HTERT RPE-1 (cell line): ENCODE data around the gene ARFGEF3.
"Not testable (repeated sequence)": the region's sequence is repeated elsewhere in the genome, so short reads cannot be mapped to it uniquely, and the experiment has no call there.

Source experiments
- in situ Hi-C: fragments of 300-500 bp; cut with MboI; formaldehyde crosslinking; loops from 4 replicates; pipeline ENCODE4 v1.14.3; 2020; ENCODE audit warnings: low sequenced_read_pairs

Gene ARFGEF3, protein sequence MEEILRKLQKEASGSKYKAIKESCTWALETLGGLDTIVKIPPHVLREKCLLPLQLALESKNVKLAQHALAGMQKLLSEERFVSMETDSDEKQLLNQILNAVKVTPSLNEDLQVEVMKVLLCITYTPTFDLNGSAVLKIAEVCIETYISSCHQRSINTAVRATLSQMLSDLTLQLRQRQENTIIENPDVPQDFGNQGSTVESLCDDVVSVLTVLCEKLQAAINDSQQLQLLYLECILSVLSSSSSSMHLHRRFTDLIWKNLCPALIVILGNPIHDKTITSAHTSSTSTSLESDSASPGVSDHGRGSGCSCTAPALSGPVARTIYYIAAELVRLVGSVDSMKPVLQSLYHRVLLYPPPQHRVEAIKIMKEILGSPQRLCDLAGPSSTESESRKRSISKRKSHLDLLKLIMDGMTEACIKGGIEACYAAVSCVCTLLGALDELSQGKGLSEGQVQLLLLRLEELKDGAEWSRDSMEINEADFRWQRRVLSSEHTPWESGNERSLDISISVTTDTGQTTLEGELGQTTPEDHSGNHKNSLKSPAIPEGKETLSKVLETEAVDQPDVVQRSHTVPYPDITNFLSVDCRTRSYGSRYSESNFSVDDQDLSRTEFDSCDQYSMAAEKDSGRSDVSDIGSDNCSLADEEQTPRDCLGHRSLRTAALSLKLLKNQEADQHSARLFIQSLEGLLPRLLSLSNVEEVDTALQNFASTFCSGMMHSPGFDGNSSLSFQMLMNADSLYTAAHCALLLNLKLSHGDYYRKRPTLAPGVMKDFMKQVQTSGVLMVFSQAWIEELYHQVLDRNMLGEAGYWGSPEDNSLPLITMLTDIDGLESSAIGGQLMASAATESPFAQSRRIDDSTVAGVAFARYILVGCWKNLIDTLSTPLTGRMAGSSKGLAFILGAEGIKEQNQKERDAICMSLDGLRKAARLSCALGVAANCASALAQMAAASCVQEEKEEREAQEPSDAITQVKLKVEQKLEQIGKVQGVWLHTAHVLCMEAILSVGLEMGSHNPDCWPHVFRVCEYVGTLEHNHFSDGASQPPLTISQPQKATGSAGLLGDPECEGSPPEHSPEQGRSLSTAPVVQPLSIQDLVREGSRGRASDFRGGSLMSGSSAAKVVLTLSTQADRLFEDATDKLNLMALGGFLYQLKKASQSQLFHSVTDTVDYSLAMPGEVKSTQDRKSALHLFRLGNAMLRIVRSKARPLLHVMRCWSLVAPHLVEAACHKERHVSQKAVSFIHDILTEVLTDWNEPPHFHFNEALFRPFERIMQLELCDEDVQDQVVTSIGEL (N-terminal part only)

DNA sequence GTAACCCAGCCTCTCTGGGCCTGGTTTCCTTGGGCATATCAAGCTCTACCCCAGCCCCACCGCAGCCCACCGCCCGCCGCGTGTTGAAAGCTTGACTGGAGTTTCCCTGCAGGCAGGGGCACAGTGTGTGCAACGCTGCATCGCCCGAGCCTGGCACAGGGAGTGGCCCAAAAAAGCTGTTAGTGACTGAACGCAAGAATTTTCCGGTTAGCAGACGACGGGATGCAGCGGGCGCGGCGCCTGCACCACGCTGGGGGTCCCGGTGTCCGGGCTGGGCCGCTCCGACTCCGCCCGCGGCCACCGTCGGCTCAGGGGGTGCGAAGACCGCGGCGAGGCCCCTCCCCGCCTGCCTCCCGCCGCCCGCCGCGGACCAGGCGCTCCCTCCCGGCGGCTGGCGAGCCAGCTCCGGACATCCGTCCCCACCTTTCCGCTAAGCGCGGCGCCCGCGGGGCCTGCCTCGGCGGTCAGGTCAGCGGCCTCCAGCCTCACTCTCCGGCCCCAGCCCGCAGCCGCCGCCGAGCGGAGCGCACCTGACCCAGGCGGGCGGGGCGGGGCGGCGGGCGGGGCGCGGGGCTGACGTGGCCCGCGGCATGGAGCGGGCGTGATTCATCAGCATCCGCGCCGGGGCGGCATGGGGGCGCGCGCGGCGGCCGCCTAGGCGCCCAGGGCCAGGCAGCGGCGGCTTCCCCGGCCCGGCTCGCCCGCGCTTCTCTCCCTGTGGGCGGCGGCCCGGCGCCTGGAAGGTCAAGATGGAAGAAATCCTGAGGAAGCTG is at the start of gene ARFGEF3:
ARFGEF3 (plus strand) TSS at position 602 of the 773 bp plus-strand sequence; CDS start at position 750, 148 bp downstream.
- in situ Hi-C loops, result no loop called here

DNA sequence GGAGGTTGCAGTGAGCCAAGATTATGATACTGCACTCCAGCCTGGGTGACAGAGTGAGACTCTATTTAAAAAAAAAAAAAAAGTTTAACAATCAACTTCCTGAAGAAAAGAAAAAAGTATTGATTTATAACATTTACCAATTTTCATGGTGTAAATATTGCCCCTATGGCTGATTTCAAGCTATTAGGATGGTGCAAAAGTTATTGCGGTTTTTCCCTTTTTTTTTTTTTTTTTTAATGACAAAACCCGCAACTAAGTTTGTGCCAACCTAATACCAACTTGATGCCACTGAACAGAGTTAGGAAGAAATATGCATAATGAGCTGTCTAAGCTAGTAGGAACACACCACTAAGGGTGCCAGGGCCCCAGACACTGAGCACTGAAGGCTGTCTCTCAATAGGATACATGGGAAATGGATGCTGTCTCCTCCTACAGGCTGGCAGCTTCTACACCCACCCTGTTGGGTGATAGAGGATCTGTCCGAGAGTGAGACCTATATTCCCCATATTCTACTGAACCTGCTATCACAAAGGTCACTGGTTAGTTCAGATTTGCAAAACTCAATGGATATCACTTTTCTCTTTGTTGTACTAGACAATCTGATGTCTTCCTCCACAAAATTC is 48.0 kb upstream of the ARFGEF3 start:
- in situ Hi-C loops, result no loop called here

DNA sequence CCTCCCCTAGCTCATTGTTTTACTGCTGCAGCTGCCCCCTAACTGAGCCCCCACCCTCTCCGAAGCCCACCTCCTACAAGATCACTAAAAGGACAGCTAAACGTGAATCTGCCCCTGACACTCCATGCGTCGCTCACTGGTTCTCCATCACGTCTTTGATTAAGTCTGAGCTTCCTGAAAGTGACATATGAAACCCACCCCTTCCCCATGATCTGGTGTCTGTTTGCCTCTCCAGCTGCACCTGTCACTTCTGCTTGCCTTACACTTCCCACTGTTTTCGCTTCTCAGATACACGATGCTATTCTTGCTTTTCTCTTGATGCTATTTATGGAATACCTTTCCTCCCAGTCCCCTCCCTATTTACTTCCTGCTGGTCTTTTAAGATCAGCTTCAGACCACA is 46.5 kb upstream of the ARFGEF3 start:
- in situ Hi-C loops, result no loop called here

DNA sequence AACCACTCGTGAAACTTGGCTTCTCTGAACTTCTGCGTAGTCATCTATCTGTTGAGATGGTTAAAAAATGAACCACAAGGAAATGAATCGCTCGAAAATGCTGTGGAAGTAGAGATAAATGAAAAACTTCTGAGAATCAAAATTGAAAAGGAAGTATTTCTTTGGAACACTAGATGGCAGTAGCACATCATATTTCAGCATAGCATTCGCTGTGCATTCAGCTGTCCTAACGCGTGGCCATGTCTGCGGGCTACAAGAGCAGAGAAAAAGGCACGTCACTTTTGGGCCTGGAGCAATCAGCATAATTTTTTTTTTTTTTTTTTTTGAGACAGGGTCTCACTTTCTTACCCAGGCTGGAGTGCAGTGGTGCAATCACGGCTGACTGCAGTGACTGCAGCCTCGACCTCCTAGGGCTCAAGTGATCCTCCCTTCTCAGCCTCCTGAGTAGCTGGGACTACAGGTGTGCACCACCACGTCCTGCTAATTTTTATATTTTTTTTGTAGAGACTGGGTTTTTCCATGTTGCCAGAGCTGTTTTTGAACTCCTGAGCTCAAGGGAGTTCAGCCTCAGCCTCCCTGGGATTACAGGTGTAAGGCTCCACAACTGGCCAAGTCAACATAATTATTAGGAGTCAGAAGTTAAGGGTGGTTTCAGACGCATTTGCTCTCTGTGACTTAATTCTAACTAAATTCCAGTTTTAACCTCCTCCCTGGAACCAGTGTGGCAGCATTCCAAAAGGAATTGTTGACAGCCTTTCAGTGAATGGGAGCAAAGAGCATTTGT is 45.7 kb upstream of the ARFGEF3 start:
- in situ Hi-C loops, result no loop called here

DNA sequence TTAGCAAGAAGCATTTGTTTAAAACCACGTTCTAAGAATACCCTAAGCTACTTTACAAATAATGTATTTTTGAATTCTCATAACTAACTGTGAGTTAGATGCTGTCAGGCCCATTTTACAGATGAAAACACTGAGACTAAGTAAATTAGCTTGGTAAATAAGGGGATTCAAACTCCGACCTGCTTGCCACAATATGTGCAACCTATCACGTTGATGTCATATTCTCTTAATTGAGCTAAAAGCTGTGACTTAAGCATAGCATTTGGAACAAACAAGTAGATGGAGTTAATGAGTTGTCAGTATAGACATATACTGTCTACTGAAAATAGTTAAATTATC is 45.1 kb upstream of the ARFGEF3 start:
- in situ Hi-C loops, result no loop called here

DNA sequence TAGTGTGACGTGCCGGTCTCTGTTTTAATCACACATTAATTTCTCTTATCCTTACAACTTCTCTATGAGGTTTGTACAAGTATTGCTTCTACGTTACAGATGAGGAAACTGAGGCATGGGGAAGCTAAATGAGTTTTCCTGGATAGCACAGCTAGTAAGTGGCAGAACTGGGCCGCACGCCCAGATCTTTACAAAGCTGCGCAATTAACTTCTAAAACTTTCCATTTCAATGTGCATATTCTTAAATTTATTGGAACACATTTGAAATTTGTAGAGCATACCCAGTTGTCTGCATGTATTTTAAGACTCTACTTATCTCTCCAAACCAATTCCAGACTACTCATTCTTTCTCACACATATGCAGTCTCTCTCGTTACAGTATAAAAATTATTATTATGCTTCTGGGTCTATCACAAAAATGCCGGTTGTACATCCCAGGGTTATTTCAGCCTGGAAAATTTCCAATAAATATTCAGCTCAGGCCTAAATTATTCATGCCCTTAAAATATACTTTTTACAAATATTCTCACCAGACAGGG is 44.3 kb upstream of the ARFGEF3 start:
- in situ Hi-C loops, result no loop called here

DNA sequence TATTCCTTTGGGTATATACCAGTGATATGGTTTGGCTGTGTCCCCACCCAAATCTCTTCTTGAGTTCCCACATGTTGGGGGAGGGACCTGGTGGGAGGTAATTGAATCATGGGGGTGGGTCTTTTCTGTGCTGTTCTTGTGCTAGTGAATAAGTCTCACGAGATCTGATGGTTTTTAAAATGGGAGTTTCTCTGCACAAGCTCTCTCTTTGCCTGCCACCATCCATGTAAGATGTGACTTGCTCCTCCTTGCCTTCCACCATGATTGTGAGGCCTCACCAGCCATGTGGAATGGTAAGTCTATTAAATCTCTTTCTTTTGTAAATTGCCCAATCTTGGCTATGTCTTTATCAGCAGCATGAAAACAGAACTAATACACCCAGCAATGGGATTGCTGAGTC is 42.5 kb upstream of the ARFGEF3 start:
- in situ Hi-C loops, result not testable (repeated sequence)

DNA sequence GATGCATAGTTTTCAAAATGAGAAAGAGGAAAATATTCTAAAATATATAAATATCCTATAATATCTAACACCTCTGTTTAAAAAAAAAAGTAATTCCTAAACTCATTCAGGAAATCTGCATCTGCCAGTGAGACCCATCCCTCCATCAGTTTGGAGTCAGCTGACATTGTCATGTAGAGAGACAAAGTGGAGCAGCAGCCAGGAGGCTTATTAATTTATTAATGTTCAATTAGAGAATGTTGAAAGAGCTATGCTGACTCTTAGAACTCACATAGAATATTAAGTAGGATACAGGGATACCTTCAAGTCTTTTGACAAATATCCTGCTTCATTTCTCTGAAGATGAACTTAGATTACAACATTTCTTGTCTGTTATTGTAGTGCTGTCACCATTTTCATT is 41.8 kb upstream of the ARFGEF3 start:
- in situ Hi-C loops, result no loop called here

DNA sequence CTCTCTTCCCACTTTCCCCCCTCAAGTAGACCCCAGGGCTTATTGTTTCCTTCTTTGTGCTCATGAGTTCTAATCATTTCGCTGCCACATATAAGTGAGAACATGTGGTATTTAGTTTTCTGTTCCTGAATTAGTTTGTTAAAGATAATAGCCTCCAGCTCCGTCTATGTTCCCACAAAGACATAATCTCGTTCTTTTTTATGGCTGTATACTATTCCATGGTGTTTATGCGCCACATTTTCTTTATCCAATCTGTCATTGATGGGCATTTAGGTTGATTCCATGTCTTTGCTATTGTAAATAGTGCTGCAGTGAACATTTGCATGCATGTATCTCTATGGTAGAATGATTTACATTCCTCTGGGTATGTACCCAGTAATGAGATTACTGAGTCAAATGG is 37.6 kb upstream of the ARFGEF3 start:
- in situ Hi-C loops, result no loop called here

DNA sequence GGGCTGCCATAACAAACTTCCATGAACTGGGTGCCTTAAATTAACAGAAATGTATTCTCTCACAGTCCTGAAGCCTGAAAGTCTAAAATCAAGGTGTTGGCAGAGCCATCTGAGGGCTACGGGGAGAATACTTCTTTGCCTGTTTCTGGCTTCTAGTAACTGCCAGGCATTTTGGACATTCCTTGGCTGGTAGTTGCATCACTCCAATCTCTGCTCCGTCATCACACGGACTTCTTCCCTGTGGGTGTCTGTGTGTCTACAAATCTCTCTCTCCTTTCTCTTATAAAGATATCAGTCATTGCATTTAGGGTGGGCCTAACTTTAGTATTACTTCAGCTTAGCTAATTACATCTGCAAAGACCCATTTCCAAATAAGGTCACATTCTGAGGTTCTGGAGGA is 33.6 kb upstream of the ARFGEF3 start:
- in situ Hi-C loops, result no loop called here

DNA sequence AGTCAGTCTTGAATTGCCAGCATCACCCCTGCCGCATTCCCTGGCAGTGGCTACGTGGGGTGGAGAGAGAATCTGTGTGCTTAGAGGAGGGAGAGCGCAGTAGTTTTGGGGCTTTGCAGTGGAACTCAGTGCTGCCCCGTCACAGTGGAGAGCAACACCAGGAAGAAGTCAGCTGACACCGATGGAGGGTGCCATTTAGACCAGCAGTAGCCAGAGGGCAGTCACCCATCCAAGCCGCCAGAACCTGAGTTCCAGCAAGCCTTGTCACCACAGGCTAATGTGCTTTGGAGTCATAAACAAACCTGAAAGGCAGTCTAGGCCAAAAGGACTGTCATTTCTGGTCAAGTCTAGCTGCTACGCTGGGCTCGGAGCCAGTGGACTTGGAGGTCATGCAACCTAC is 32.5 kb upstream of the ARFGEF3 start:
- in situ Hi-C loops, result no loop called here

DNA sequence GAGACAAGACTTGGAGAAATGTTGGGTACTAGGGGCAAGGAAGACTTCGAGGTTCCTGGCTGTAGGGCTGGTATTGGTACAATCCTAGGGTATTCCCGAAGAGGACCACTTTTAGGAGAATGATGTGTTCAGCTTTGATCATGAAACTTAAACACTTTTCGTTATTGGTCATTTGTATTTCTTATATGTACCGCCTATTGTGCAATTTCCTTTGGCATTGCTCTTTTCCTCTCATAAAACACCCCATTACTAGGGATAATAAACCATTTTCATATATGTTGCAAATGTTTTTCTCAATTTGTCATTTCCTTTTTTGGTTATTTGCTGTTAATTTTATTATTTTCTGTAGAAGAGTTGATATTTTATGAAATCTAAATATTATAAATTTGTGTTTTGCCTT is 18.9 kb upstream of the ARFGEF3 start:
- in situ Hi-C loops, result no loop called here

DNA sequence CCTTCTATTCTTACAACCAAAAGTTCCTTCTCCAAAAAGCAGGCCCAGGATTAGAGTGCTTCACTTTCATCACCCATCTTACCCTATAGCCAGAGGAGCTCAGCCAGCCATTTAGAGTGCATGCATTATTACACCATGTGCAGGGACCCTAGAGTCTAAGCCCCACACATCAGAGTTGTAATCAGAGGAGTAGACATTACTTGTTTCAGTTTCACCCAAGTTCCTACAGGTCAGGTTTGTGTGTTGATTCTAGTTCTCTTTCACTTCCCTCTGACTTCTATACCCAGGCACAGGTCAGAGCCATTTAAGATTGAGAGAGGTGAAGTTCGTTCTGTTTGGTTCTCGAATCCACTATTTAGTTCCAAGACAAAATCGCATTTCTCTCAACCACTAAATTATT is 16.3 kb upstream of the ARFGEF3 start:
- in situ Hi-C loops, result no loop called here

DNA sequence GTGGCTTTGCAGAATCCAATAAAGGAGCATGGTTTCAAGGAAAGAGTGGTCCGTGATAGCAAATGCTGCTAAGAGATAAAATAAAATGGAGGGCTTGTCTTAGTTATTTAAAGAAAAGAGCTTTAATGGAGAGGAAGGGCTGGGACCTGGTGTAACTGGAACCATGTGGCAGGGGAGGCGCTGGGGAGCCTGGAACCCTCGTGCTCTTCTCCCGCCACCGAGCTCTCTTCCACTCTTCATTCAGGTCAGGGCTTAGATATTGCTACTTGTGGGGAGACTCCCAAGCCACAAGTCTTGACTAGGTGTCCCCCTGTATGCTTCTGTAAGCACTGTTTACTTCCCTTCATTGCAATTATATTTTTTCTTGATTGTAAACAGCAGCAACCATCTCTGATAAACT is 15.2 kb upstream of the ARFGEF3 start:
- in situ Hi-C loops, result no loop called here

DNA sequence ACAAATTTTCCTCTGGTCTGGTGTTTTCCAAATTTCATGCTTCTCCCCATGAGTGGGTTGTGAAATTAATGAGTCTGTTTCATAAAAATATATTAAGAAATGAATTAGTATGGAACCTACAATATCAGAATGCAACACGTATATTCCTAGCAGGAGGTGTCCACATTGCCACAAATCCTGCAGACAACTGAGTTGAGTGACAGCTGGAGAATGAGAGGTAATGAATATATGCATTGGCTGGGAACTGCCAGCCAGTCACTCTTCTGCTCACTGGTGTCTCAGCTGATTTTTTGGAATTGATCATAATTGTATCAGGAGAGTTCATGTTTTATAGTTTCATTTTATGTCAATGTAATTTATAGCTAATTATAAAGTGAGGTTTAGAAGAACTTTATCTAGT is 6.3 kb upstream of the ARFGEF3 start:
- in situ Hi-C loops, result no loop called here

DNA sequence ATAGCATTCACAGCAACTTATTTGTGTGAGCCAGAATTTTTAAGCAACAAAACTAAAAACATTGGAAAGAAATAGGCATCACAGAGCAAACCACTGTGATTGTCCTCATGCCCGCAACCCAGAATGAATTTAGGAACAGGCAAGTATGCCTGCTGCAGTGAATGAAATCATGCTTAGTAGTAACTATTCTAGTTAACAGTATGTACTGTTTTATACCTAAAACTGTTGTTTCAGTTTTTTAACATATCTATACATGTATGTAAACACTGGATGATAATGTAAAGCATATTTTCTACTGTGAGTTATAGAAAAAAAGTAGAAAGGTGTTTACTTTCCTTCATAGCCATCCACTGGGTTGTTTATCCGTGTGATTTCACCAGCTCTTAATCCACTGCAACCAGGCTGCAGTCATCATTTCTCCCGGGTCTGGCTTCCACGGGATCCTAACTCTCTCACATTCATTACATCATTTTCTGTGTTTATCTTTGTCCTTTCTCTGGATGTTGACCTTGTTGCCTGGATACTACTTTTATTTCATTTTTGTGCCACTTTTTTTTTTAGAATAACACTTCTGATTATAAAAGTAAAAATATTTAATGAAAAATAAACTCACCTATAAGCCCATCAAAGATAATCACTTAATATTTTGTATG is 3.6 kb upstream of the ARFGEF3 start:
- in situ Hi-C loops, result no loop called here

DNA sequence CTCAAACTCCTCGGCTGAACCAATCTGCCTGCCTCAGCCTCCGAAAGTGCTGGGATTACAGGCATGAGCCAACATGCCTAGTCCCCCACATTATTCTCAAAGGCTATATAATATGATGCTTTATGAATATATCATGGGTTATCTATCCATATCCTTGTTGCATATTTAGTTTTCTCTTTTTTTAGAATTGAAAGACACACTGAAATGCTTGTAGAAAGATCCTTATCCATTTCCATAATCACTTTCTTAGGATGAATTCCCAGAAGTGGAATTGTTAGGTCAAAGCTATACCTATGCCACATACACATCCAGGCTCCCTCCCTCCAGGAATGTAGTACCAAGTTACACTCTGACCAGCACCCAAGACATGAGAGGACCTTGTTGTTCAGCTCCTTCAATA is 2.5 kb upstream of the ARFGEF3 start:
- in situ Hi-C loops, result no loop called here

DNA sequence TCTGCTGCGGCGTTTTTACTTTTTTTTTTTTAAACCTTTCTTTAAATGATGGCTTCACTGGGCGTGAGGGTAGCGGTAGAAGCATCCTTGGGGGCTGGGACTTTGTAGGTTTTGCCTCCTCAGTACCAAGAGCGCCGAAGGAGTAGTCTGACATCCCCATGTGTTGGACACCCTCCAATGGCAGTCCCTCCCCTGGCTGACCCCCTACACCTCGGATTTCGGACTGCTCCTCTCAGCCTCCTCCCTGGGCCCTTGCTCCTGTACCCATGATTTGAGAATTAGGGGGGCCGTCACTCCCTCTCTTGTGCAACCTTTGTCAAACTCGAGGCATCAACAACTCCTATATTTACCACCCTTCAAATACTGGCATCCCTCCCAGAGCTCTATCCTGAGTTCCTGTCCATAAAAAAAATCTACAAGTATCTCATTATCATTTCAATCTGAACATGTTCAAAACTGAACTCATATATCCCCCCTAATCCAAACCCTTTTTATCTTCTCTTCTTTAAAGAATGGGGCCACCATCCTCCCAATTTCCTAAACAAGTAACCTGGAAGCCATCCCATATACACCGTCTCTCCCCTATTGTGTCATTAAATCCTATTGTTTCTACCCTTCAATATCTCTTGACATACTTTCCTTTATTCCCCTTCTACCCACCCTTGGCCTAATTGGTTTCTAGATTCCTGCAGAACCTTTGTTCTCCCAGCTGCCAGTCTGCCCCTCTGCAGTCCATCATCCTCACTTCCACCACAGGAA is 1.2 kb upstream of the ARFGEF3 start:
- in situ Hi-C loops, result no loop called here
